CD14-positive monocyte (primary cell): Measurements from ENCODE around the gene UQCC5. TPM values are rescaled to one million over a fixed set of nuclear protein-coding genes. Genes with fewer than 3 reads are reported as not detected.

Source experiments
- DNase-seq, 3 donors: peaks; one replicate each; pipeline ENCODE4 v3.0.0-alpha.2; 2011 to 2022
- H2AFZ ChIP-seq: 2 replicates; pipeline ENCODE4 v1.6.0; 2012; ENCODE audit warnings: mild to moderate bottlenecking, low read depth, low read length, inconsistent platforms; ENCODE audit not compliant: insufficient read depth, poor library complexity, severe bottlenecking
- H3K27ac ChIP-seq, 2 donors: 1 replicate in 1 of 2; 2 replicates in 1 of 2; pipeline ENCODE4 v1.5.1; 2012 to 2013; ENCODE audit warnings: low read length in 2 of 2, control low read depth in 1 of 2, inconsistent platforms in 1 of 2, low read depth in 1 of 2, mild to moderate bottlenecking in 1 of 2
- H3K27me3 ChIP-seq, 2 donors: one replicate each; pipeline versions ENCODE4 v1.6.0 to v1.6.1; 2011 to 2013; ENCODE audit warnings: low read length in 2 of 2; ENCODE audit not compliant: control insufficient read depth in 2 of 2, insufficient read depth in 2 of 2
- H3K36me3 ChIP-seq, 2 donors: replicated peaks in 1 of 2; 1 replicate in 1 of 2; 2 replicates in 1 of 2; pipeline versions ENCODE4 v1.5.1 to v1.6.1; 2012 to 2013; ENCODE audit warnings: low read length in 2 of 2, control low read depth in 1 of 2, inconsistent platforms in 1 of 2, mild to moderate bottlenecking in 1 of 2; ENCODE audit not compliant: insufficient read depth in 2 of 2, control insufficient read depth in 1 of 2
- H3K4me1 ChIP-seq, 2 donors: 1 replicate in 1 of 2; 2 replicates in 1 of 2; pipeline versions ENCODE4 v1.5.1 to v1.6.1; 2012 to 2013; ENCODE audit warnings: low read length in 2 of 2, control low read depth in 1 of 2, inconsistent platforms in 1 of 2, mild to moderate bottlenecking in 1 of 2, moderate library complexity in 1 of 2; ENCODE audit not compliant: insufficient read depth in 2 of 2, control insufficient read depth in 1 of 2
- H3K4me2 ChIP-seq: replicated peaks from 2 replicates; pipeline ENCODE3; 2012; ENCODE audit warnings: low read length, moderate library complexity, mild to moderate bottlenecking; ENCODE audit not compliant: poor library complexity, severe bottlenecking; ENCODE audit errors: extremely low read depth
- H3K4me3 ChIP-seq, 3 experiments: fragments of 200-600 bp in 1 of 3; sonication (generic) in 1 of 3; replicated peaks in 1 of 3; 1 replicate in 2 of 3; 2 replicates in 1 of 3; pipeline ENCODE4 v1.5.1; 2011 to 2013; ENCODE audit warnings: low read length in 3 of 3, mild to moderate bottlenecking in 3 of 3, control low read depth in 2 of 3, low read depth in 2 of 3, inconsistent platforms in 1 of 3, moderate library complexity in 1 of 3
- H3K79me2 ChIP-seq: 2 replicates; pipeline ENCODE4 v1.6.0; 2012; ENCODE audit warnings: mild to moderate bottlenecking, control low read depth, inconsistent platforms, low read length, moderate library complexity; ENCODE audit not compliant: insufficient read depth
- H3K9ac ChIP-seq: 2 replicates; pipeline ENCODE4 v1.6.0; 2017; ENCODE audit warnings: low read length, mild to moderate bottlenecking; ENCODE audit not compliant: insufficient read depth, poor library complexity, severe bottlenecking
- H3K9me3 ChIP-seq, 2 donors: replicated peaks in 1 of 2; 1 replicate in 1 of 2; 2 replicates in 1 of 2; pipeline versions ENCODE4 v1.5.1 to v1.6.1; 2012 to 2013; ENCODE audit warnings: low read length in 2 of 2, control low read depth in 1 of 2; ENCODE audit not compliant: control insufficient read depth in 1 of 2, insufficient read depth in 1 of 2
- H4K20me1 ChIP-seq: 2 replicates; pipeline ENCODE4 v1.6.0; 2012; ENCODE audit warnings: mild to moderate bottlenecking, low read length, control low read depth, moderate library complexity; ENCODE audit not compliant: insufficient read depth
- H3K27ac Mint-ChIP-seq, 7 donors: one replicate each; pipeline ENCODE4 v1.8.0; 2020; ENCODE audit warnings: mild to moderate bottlenecking in 7 of 7, mixed read lengths in 7 of 7, moderate library complexity in 6 of 7, inconsistent platforms in 2 of 7
- H3K27me3 Mint-ChIP-seq, 3 donors: one replicate each; pipeline ENCODE4 v1.8.0; 2021 to 2022; ENCODE audit warnings: low read depth in 3 of 3, mild to moderate bottlenecking in 3 of 3, mixed read lengths in 3 of 3, moderate library complexity in 3 of 3, inconsistent platforms in 1 of 3
- H3K36me3 Mint-ChIP-seq, 2 donors: one replicate each; pipeline ENCODE4 v1.8.0; 2020; ENCODE audit warnings: mixed read lengths in 2 of 2, inconsistent platforms in 1 of 2, mild to moderate bottlenecking in 1 of 2
- H3K4me1 Mint-ChIP-seq: one replicate; pipeline ENCODE4 v1.8.0; 2020; ENCODE audit warnings: mild to moderate bottlenecking, mixed read lengths
- H3K4me3 Mint-ChIP-seq, 2 donors: one replicate each; pipeline ENCODE4 v1.8.0; 2020; ENCODE audit warnings: mild to moderate bottlenecking in 2 of 2, mixed read lengths in 2 of 2, moderate library complexity in 1 of 2
- H3K9me3 Mint-ChIP-seq, 7 donors: one replicate each; pipeline ENCODE4 v1.8.0; 2020 to 2022; ENCODE audit warnings: mixed read lengths in 7 of 7, mild to moderate bottlenecking in 6 of 7, moderate library complexity in 6 of 7, inconsistent platforms in 2 of 7
- CTCF ChIP-seq: fragments of 200-600 bp; IDR thresholded peaks from one replicate; pipeline ENCODE4 v1.8.0; 2022; ENCODE audit warnings: antibody characterized with exemption, mild to moderate bottlenecking
- WGBS: methylation state at CpG from one replicate; pipeline ENCODE4 v1.1.5; 2013; ENCODE audit warnings: missing lambda C conversion rate; ENCODE audit not compliant: insufficient coverage; 5-methylcytosine and 5-hydroxymethylcytosine counted together
- intact Hi-C, 2 donors: fragments of 100-400 bp; cut with micrococcal nuclease; formaldehyde crosslinking; loops; one replicate each; pipeline versions ENCODE4 v1.15.0 to v1.15.1; 2023
- polyA plus RNA-seq, 3 donors: library from polyadenylated mRNA; depleted of rRNA in 1 of 3; unstranded in 2 of 3; stranded (reverse) in 1 of 3; fragments of 300-500 nt in 2 of 3; fragments of >200 nt in 1 of 3; fragmentation: Illumina TruSeq in 2 of 3; gene quantifications; 1 replicate in 2 of 3; 2 replicates in 1 of 3; pipeline ENCODE4 v1.2.3, GENCODE V29; 2012 to 2021

Gene UQCC5
- polyA plus RNA-seq, 3 donors: 1.4 to 52.1 (median 43.3) TPM

- Histone ChIP-seq H2AFZ (no peak overlapping the region), H3K36me3 (peaks cover 99% of the 10 kb centered on the region in 2 donors), H3K4me3 (no peak overlapping the region), H3K4me1 (no peaks in the 10 kb centered on the region), H3K9me3 (no peaks in the 10 kb centered on the region), H3K79me2 (no peaks in the 10 kb centered on the region), H4K20me1 (peaks cover 20% of the 10 kb centered on the region), H3K27ac (no peak overlapping the region), H3K9ac (no peak overlapping the region), H3K27me3 (no peaks in the 10 kb centered on the region), H3K4me2 (no peak overlapping the region)
- Mint-ChIP-seq H3K27ac (no peak overlapping the region), H3K4me3 (no peak overlapping the region), H3K9me3 (no peaks in the 10 kb centered on the region), H3K4me1 (no peaks in the 10 kb centered on the region), H3K27me3 (peaks cover 0 to 5% (median 1%) of the 10 kb centered on the region in 3 donors), H3K36me3 (peaks cover 86 to 99% of the 10 kb centered on the region in 2 donors)
- no peak for TF ChIP-seq CTCF
- DNase-seq: no peak
- WGBS: 94% methylated on average over 22 of the region's 22 CpGs
- intact Hi-C loops: no loop called here
These were observed 16.8 kb upstream of the UQCC5 start for GRCh38 chr3:52519445-52520140.

- no peak overlapping the region for H3K4me2 ChIP-seq
- no peaks in the 10 kb centered on the region for H3K27me3 ChIP-seq
- H3K4me1 ChIP-seq: no peaks in the 10 kb centered on the region
- Mint-ChIP-seq H3K4me3 (no peak overlapping the region), H3K36me3 (peaks cover 81 to 96% of the 10 kb centered on the region in 2 donors), H3K27me3 (peaks cover 0 to 4% (median 1%) of the 10 kb centered on the region in 3 donors), H3K9me3 (no peaks in the 10 kb centered on the region), H3K27ac (no peak overlapping the region), H3K4me1 (no peaks in the 10 kb centered on the region)
- no peak overlapping the region for H2AFZ ChIP-seq
- H3K36me3 ChIP-seq: peaks cover 99% of the 10 kb centered on the region in 2 donors
- no peak overlapping the region for H3K9ac ChIP-seq
- no peak overlapping the region for H3K4me3 ChIP-seq
- WGBS: 100% methylated on average over 4 of the region's 14 CpGs
- TF ChIP-seq CTCF: no peak
- peaks cover 17% of the 10 kb centered on the region for H4K20me1 ChIP-seq
- no peak overlapping the region for H3K27ac ChIP-seq
- intact Hi-C loops: no loop called here
- no peaks in the 10 kb centered on the region for H3K79me2 ChIP-seq
- no peak for DNase-seq
- no peaks in the 10 kb centered on the region for H3K9me3 ChIP-seq
These were observed 16.2 kb upstream of the UQCC5 start for GRCh38 chr3:52520141-52520667.
